T follicular helper cell (primary cell): Measurements from ENCODE around the gene HTR3B.
"Not testable (repeated sequence)": the region's sequence is repeated elsewhere in the genome, so short reads cannot be mapped to it uniquely, and the experiment has no call there.

Source experiments
- DNase-seq: peaks from one replicate; pipeline ENCODE4 v3.0.0-alpha.2; 2020; ENCODE audit warnings: low read depth

Gene HTR3B

DNA sequence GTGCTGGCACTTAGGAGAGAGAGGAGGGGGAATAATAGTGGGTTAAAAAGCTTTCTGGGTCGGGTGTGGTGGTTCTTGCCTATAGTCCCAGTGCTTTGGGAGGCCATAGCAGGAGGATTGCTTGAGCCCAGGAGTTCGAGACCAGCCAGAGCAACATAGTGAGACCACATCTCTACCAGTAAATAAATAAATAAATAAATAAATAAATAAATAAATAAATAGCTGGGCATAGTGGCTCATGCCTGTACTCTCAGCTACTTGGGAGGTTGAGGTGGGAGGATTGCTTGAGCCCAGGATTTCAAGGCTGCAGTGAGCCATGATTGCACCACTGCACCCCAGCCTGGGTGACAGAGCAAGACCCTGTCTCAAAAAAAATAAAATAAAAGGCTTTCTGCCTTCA is 41.6 kb downstream of the HTR3B start:
- DNase-seq = not testable (repeated sequence)

- DNase-seq = no peak
These were observed 43.4 kb downstream of the HTR3B start for GRCh38 chr11:113947994-113948393.

GRCh38 chr11:113949891-113950290 is 45.3 kb downstream of the HTR3B start:
- DNase-seq = no peak

DNA sequence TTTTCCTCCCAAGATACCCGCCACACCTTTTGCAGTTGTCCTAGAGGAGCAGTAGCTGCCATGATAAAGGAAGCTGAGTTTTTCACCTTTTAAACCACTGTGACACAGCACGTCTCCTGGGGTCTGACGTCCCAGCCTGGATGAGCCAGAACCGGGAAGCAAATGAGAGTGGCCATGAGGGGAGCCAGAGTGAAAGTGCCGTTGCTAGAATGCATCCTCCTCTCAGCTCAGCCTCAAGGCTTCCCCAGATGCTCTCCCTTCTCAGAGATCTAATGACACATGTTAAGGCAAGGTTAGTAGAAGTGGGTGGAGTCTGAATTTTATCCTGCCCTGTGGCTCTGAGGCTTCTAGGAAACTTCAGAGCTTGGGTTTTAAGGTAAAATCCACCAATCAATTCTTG is 46.9 kb downstream of the HTR3B start:
- DNase-seq = no peak

- no peak for DNase-seq
These were observed 47.5 kb downstream of the HTR3B start for GRCh38 chr11:113952070-113952469.

DNA sequence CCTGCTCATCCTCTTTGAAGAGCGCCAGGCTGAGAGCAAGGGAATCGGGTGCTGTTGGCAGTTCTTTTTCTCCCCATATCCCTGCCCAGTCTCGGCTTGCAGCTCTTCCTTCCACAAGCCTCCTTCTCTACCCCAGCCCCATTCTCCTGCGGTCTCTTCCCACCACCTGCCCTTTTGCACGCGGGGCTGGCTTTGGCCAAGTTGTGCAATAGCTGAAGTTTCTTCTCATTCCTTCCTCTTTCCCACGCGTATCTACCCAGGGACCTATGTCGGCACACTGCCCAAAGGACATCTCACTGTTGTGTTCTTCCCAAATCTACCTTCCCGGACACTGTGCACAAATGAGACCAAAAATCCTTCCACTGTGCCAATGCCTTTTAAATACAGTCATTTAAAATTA is 48.0 kb downstream of the HTR3B start:
- no peak for DNase-seq

GRCh38 chr11:113954235-113954634 is 49.6 kb downstream of the HTR3B start:
- DNase-seq = no peak

- DNase-seq = no peak
These were observed 52.4 kb downstream of the HTR3B start for GRCh38 chr11:113956986-113957385.

- no peak for DNase-seq
These were observed 56.2 kb downstream of the HTR3B start for GRCh38 chr11:113960702-113961330.

GRCh38 chr11:113967361-113967760 is 62.8 kb downstream of the HTR3B start:
- no peak for DNase-seq

GRCh38 chr11:113971506-113972195 is 67.1 kb downstream of the HTR3B start:
- DNase-seq = no peak

DNA sequence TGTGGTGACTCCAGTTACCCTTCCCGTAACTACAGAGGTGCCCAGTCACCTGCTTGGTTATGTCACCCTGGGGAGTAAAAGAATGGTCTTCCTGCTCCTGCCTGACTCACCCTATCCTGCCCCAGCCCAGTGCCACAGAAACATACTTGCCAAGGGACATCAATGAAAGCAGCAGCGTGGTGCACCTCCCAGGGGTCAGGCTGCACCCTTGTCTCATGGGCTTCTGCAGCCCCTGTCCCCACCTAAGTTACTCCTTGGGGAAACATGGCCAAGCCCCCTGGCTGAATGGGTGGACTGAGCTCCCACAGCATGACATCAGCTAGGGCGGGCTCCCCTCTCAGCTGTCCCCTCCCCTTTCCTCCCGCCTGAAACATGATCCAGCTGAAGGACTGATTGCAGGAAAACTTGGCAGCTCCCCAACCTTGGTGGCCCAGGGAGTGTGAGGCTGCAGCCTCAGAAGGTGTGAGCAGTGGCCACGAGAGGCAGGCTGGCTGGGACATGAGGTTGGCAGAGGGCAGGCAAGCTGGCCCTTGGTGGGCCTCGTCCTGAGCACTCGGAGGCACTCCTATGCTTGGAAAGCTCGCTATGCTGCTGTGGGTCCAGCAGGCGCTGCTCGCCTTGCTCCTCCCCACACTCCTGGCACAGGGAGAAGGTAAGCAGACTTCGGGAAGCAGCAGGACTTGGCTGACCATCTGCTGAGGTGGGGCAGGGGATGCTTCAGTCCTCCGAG is 70.3 kb downstream of the HTR3B start, which contains the start of gene HTR3A:
Gene HTR3A, plus strand, starts transcription at position 368 of the 730 bp plus-strand sequence. Its CDS starts 218 bp downstream, at position 586.
- DNase-seq = no peak

- no peak for DNase-seq
These were observed 72.5 kb downstream of the HTR3B start for GRCh38 chr11:113977071-113977490.

GRCh38 chr11:113977701-113978100 is 73.1 kb downstream of the HTR3B start:
- DNase-seq = no peak

- no peak for DNase-seq
These were observed 74.8 kb downstream of the HTR3B start for GRCh38 chr11:113979431-113979830.

DNA sequence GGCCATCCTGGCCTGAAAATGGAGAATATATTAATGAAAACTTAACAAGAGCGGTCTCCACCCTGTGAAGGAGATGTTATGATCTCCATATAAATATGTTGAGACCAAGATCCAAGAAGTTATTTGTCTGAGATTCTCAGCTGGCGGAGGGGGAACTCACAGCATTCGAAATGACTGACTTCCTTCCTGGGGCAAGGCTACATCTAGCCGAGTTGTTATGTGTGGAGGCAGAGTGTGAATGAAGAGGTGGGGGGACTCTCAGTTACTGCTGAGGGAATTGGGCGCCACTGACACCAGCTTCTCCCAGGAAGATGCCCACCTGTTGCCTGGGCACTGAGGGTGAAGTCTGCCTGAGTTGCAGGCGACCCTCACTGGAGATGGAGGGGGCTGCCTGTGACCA is 76.2 kb downstream of the HTR3B start:
- no peak for DNase-seq

- no peak for DNase-seq
These were observed 77.7 kb downstream of the HTR3B start for GRCh38 chr11:113982306-113982705.

GRCh38 chr11:113984781-113985180 is 80.2 kb downstream of the HTR3B start:
- no peak for DNase-seq

DNA sequence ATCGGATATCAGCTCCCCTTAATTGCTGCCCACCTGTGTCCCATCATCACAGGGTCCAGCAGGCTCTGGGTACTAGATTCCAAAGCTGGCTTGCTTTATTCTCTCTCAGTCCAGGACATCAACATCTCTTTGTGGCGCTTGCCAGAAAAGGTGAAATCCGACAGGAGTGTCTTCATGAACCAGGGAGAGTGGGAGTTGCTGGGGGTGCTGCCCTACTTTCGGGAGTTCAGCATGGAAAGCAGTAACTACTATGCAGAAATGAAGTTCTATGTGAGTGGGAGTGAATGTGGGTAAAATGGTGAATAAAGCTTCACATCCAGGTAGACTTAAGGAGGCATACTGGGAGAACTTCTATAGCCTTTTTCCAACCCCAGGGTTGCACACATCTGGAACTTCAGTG is 81.3 kb downstream of the HTR3B start:
- DNase-seq = no peak

- no peak for DNase-seq
These were observed 82.0 kb downstream of the HTR3B start for GRCh38 chr11:113986351-113987140.

GRCh38 chr11:113989381-113989780 is 84.8 kb downstream of the HTR3B start:
- no peak for DNase-seq

GRCh38 chr11:113989916-113990315 is 85.3 kb downstream of the HTR3B start:
- no peak for DNase-seq
